ENCODE data around the gene STOM. TPM values are rescaled to one million over a fixed set of nuclear protein-coding genes. Genes with fewer than 3 reads are reported as not detected.

Gene STOM
- total RNA-seq, 2 experiments from 2014 or later: 50.7 to 54.9 TPM

Other genes with a start within 250 kb of the STOM start
- gene RAB14, start 168.4 kb downstream of the STOM start, total RNA-seq: 10 to 100 TPM; 56.7 to 68.2 TPM
- gene GSN, start 102.1 kb downstream of the STOM start, total RNA-seq: 1 to 10 TPM; 4.0 to 4.2 TPM
- gene GGTA1, start 129.6 kb upstream of the STOM start, total RNA-seq: not detected

All from activated CD8-positive, alpha-beta T cell treated with anti-CD3 and anti-CD28 coated beads, Interleukin-2, amount 10 ng/mL, durations not matched to agents 7 days and 5 days (primary cell).